Measurements from ENCODE around the gene EHD4.

The EHD4 gene

DNA sequence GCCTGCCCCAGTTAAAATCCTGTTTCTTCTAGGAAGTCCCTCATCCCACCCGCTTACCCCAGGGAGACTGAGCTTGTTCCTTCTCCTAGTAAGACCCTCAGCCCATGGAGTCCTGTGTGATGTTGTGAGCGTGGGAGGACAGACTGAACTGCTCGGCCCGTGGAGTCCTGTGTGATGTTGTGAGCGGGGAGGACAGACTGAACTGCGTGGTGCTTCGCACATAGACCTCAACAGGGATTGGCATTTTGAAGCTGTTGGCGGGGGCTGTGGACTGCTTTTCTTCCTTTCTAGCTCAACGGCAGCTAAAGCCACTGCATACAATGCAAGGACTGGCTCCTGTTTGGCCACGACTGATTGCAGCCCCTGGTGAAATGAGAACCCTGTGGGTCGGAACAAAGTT, 76.9 kb downstream of the EHD4 start:
- no peak for DNase-seq (ENCODE audit: low spot score)

DNA sequence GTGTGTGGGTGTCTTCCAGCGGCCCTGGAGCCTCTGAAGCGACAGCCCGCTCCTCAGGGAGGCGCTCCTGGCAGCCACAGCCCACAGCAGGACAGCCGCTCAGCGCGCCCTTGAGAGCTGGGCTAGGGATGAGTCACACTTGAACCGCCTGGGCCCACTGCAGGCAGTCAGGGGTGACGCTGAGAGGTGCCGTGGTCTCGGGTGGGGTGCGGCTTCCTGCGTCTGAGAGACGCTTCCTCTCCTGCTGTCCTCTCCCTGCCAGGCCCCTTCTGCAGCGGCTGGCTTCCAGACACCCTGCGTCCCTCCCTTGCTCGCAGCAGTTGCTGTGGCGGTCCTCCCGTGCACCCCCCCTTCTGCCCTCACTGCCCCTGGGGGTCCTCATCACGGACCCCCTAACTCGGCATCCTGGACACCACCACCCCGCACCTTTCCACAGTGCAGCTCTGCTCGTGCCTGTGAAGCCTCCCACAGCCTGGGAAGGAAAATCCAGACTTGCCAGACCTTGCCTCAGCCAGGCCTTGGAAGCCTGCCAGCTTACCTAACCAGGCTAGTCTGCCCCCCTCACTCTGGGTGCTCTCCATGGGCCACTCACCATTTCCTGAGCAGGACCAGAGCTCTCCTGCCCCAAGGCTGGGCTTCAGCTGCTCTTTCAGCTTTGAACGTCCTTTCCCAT, 77.4 kb downstream of the EHD4 start:
- DNase-seq (ENCODE audit: low spot score) = peak; percentile 35

DNA sequence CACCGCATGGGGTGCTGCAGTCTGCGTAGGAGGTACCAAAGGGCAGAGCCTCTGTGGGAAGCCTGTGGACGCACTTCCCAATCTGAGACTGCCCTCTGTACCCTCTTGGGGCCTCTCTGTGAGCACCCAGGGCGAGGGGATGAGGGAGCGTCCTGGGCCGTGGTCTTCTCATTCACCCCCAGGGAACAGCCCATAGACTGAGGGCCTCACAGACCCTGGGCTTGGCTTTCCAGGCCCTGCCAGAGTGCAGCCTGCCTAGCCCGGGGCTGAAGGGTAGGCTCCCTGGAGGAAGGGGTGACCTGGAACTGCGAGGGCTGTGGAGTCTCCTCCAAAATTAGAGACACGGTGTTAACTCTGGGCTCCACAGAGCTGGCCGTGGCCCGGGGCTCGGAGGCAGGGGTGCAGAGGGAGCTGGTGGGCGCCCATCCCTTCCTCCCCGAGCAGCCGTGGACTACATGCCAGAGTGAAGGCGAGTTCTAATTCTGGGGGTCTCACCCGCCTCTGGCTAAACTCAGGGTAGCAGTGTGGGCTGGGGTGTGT, 78.0 kb downstream of the EHD4 start:
- DNase-seq (ENCODE audit: low spot score) = no peak

DNA sequence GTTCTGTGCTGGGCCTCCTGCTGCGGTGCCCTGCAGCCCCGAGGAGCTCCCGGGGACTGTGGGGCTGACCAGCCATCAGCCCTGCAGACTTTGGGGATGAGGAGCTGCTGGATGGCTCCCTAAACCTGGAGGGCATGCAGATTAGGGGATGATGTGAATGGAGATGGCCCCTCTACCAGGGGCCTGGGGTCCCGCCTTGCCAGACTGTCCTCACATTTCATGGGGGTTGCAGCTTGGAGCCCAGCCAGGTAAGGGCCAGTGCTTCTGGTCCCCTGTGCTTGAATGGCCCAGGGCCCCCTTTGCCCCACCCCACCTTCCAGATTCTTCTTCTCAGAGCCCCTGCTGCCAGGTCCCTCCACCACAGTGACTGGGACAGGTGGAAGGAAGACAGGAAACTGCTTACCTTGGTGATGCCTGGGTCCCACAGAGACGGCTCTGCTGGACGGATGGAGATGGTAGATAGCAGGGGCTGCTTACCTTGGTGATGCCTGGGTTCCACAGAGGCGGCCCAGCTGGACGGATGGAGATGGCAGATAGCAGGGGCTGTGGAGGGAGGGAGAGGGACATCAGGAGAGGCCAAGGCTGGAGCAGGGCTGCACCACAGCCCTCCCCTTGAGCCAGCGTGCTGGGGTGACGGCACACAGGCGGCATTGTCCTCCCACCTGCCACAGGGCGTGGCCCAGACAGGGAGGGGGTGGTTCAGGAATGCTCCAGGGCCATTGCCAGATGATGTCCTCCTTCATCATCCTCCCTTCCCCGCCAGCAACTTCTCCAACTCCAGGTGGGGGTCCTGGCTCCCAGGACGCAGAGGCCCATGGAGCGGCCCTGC, 78.7 kb downstream of the EHD4 start, which contains the start of gene SPTBN5:
Gene SPTBN5, minus strand, starts transcription at position 632 of the 829 bp plus-strand sequence. Its CDS starts 556 bp downstream, at position 76.
- DNase-seq (ENCODE audit: low spot score) = no peak

DNA sequence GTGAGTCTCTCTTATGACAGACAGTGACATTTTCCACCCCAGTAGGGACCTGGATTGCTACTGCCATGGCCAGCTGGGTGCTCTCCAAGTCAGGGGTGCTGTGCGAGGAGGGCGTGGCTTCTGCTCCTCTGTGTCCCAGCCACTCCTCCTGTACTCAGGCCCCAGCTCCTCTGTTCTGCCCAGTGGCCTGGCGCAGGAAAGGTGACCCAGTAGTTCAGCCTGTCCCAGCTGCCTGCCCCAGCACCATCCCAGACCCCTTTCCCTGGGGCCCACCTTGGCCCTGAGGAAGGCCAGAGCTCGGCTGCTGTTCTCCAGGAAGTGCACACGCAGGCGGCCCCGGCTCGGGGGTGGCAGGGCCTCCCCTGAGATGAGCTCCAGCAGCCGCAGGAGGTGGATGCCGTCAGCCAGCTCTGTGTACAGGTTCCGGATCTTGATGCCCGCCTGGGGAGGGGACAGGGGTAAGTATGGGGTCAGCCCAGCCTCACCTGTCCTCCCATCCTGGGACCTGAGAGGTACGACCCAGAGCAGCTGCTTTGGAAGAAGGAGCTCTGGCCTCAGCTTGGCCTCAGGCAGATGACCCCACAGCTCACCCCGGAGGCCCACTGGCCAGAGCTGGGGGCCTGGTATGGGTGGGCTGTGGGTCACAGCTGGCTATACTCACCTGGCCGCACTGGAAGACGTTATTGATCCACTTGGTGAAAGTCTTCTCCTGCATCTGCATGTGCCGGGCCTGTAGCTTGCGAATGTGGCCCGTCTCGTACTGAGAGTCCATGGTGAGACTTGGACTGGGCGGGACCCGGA, 79.5 kb downstream of the EHD4 start:
- no peak for DNase-seq (ENCODE audit: low spot score)

DNA sequence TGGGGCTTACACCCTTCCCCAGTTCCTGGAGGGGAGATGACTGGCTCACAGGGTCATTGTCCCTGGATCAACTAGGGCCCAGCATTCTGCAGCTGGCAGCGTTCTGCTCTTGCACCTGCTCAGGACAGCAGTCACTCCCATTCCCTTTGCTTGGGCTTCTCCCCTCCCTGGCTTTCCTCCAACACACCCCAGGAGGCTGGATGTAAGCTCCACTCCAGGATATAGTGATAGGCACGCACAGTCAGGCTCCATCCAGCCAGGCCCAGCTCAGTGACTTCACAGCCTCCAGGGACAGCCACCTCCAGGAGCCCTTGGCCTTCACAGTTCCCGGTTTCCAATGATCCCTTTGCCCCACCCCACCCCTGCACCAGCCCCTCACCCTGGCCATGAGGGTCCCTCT, 80.4 kb downstream of the EHD4 start:
- DNase-seq (ENCODE audit: low spot score) = no peak

DNA sequence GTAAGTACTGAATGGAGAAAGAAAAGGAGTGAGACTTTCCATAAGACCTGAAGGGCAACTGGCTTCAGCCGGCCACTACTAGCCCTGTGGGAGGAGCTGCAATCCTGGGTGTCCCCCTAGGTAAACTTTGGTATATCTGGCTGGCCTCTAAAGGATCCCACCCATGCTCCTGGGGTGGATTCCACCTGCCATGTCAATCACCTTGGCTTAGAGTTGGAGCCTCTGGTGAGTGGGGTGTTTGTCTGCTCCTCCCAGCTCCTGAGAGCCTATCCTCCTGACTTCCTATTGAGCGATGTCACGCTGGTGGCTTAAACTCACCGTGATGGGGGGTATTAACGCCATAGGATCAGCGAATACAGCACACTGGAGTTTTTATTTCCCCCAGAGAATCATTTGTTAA, 81.1 kb downstream of the EHD4 start:
- DNase-seq (ENCODE audit: low spot score) = no peak

DNA sequence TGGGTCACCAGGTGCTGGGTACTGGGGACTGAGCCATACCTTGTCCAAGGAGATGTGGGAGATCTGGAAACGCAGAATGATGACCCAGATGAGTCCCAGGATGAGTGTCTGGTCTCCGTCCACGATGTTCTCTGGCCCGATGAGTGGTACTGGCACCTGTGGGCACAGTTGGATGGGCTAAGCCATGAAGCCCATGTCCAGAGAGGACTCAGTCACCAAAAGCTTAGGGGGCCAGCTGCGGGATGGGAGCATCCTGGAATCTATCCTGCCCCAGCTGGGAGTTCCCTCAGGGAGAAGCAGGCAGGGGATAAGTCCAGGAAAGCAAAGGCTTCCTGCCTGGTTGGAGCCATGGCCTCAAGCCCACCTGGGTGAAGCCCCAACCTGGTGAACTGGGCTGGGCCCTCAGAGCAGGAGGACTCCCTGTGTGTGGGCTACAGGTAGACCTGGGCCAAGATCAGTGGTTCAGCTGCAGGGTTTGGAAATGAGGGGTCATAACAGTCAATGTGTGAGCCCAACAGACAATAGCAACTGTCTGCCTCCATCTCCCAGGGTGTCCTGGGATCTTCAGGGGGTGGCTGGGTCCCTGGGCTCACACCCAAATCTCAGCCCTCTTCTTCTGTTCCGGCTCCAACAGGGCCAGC, 82.2 kb downstream of the EHD4 start:
- no peak for DNase-seq (ENCODE audit: low spot score)

DNA sequence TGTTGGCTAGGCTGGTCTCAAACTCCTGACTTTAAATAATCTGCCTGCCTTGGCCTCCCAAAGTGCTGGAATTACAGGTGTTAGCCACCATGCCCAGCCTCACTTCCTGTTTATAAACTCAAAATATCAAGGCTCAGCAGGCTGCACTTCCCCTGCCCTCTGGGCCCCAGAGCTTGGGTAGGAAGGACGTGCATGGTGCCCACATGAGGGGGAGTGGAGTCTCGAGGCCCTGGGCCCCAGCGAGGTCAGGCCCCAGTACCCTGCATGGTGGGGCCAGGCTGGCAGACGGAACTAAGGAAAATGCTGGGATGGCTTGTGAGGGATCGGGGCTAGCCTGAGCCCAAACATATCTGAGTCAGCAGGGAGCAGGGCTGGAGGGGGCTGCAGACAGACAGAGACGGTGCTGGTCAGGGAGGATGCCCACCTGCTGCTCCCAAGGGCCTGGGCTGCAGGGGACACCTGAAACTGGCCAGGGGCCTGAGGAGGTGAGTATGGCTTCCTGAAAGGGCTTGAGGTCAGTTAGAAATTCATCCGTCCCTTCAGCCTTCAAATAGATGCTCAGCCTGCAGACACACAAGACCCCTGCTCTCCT, 83.6 kb downstream of the EHD4 start:
- no peak for DNase-seq (ENCODE audit: low spot score)

DNA sequence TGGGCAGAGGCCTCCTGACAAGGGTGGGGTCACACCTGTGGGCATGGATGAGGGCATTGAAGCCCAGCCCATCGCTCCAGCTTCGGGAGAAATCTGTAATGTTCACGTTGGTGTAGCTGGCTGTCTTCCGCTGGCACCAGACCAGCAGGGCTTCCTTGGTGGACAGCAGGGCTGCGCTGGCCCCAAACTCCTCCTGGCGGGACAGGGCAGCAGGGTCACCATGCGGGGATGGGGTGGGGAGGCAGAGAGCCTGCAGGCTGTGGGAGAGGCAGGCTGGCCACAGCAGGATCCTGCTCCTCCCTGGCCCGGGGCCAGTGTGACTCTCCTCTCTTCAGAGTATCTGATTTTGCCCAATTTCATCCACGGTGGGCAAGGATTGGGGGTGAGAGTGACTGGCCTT, 84.5 kb downstream of the EHD4 start:
- DNase-seq (ENCODE audit: low spot score) = no peak

DNA sequence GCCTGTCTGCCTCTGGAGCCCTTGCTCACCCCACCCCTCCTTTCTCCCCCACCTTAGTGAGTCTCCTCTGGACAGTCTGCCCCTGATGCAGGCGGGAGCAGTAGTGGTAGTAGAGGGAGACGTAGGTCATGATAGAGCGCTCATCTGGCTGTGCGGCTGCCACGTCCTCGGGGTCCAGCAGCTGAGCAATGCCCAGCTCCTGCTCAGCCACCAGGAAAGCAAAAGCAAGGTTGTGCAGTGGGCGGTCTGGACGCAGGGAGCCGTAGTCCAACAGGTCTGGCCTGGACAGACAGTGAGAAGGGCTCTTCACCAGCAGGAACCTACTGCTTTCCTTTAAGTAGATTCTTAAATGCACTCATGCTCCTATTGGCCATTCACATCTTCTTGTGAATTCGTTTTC, 85.2 kb downstream of the EHD4 start:
- no peak for DNase-seq (ENCODE audit: low spot score)

DNA sequence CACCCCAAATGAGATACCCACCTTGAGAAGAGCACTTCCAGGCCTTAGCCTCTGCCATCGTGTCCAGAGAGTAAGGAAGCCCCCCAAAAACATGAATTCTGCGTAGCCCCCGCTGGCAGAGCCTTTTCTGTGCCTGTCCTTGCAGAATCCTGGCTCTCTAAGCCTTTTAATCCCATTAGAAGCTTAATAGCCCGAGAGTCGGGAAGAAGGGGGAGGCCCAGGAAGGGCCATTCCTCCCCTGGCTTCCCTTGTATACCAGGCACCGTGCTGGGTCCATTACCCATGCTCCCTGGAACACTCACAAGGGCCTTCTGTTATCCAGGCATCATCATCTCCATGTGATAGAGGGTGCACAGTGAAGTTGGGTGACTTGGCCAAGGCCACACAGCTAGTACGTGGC, 85.6 kb downstream of the EHD4 start:
- DNase-seq (ENCODE audit: low spot score) = no peak

DNA sequence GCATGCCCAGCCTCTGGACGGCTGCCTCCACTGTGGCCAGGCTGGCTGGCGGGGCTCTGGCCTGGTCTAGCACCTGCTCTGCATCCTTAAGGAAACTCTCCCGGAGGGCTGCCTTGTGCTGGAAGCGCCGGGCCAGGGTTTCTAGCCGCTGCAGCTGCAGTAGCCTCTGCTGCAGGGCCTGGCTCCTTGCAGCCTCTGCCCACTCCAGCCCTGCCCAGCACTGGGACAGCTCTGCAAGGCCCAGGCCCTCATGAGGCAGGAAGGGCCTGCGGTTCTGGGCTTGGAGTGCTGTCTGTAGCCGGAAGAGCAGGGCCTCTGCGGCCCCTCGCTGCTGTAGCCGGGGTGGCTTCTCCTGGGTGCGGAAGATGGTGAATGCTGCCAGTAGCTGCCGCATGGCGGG, 86.5 kb downstream of the EHD4 start:
- no peak for DNase-seq (ENCODE audit: low spot score)

DNA sequence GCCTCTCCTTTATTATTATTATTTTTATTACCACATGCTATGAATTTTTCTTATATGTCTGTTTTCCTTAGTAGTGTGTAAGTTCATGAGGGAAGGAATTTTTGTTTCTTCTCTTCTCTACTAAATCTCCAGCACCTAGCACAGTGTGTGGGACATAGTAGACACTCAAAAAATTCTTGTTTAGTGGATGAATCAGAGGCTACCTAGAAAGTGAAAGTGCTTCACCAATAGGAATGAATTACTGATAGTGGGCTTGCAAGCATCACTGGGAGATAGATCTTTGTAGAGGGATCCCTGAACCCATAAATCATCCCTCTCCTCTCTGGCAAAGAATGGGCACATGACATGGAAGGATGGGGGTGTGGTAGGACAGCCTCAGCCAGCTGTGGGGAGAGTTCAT, 87.0 kb downstream of the EHD4 start:
- DNase-seq (ENCODE audit: low spot score) = no peak

DNA sequence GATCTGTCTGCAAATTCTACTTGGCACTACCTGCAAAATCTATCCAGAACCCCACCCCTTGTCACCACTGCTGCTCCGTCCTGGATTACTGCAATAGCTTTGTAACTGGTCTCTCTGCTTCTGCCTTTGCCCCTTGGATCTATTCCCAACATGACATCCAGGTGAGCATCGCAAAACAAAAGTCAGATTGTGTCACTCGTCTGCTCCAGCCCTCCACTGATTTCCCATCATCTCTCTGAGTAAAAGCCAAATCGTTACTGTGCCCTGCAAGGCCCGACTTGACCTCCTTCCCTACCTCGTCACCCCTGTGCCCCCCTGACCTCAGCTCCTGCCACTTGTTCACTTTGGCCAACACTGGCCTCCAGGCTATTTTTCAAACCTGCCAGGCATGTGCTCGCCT, 87.9 kb downstream of the EHD4 start:
- DNase-seq (ENCODE audit: low spot score) = no peak

DNA sequence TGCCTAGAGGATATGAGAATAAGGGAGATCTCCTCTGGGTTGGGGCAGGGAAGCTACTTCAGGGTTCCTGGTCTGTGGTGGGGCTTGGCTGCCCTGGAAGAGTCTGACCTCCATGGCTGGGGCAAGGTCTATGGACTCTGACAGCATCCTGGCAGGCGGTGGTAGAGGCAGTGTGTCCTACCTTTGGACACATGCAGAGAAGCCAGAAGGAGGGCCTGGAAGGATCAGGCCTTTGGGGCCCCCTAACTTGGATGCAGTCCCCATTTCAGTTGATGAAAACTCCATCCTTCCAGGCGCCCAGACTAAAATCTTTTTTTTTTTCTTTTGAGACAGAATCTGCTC, 88.9 kb downstream of the EHD4 start:
- DNase-seq (ENCODE audit: low spot score) = no peak

DNA sequence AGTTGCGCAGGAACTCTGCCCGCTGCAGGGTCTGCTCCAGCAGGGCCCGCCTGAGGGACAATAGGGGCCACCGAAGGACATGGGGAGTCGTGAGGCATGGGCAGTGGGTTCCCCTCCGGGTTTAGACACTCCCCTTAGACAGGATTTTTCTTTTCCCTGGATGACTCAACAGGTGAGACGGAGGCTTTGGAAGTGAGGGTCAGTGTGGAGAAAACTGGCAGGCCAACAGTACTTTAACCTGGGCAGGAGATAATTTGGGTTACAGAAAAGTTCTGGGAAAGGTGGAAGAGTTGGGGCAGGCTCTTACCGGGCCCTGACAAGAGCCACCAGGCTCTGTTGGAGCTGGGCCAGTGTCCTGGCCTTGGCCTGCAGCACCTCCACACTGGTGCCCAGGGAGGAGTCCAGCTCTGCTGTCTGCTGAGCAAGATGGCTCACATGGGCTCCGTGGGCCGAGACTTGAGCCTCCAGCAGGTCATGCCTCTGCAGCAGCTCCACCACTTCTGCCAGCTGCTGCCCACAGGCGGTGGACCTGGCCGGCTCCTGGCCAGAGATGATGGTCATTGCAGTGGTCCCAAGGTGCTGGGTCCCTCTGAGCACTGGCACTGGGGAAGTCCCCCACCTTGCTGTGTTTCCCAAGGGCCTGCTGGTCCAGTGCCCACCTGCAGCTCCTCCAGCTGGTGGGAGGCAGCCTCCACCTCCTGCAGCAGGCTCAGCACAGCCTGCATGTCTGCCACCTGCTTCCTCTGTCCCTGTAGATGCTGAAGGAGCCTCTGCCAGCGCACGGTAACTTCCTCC, 89.5 kb downstream of the EHD4 start:
- no peak for DNase-seq (ENCODE audit: low spot score)

DNA sequence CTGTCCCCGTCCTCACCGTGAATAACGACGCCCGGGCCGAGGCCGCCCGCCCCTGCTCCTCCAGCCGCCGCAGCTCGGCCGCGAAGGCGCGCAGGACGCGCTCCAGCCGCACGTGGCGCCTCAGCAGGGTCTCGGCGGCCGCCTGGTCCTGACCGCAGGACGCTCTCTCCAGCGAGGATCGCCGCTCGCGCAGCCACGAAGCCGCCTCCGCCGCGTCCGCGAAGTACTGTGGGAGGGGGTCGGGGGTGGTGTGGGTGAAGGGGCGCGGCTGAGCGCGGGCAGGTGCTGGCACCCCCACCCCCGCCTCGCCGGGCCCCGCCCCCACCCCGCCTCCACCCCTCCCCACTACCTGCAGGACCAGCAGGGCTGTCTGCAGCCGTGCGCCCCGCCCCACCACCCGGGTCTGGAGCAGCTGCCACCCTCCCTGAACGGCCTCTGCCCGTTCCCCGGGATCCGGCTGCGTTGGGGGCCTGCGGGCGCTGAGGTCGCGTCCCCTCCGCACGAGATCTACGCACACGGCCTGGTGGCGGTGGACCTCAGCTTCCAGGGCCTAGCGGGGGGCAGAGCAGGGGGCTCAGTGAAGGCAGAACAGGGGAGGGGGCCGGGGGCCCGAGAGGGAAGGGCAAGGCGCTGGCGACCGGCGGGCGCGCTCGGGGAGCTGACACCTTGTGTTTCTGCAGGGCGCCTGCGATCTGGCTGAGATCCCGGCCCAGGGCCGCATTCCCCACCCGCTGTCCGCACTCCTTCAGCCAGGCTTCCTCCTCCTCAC, 90.3 kb downstream of the EHD4 start:
- no peak for DNase-seq (ENCODE audit: low spot score)

DNA sequence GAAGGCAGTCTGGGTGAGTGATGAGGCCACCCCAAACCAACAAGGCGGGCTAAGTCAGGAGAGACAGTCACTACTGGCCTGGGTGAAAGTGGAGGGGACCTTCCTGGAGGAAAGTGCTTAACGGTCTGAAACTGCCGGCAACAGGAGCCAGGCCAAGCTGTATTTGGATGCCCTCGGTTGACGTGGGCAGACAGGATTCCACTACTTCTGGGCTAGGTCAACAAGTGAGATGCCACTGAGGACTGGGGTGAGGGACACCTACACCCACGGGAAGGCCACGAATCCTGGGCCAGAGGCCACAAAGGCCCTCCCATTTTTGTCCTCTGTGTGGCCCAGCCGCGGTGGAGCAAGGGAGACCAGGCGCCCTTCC, 90.8 kb downstream of the EHD4 start:
- DNase-seq (ENCODE audit: low spot score) = no peak

DNA sequence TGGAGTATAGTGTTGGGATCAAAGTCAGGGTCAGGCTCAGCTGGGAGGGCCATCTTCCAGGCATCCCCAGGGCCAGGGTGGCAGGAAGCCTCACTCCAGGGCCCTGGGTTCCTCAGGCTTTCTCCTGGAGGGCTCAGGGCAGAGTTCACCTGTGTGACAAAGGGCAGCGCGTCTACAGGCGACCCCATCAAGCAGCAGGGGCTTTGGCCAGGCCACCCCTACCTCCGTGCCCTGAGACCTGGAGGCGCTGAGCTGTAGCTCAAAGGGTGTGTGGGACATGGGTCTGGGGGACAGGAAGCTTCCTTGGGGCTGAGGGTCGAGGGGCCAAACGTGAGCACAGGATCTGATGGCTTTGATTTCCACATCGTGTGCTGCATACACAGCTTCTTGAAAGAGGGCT, 91.3 kb downstream of the EHD4 start:
- no peak for DNase-seq (ENCODE audit: low spot score)

All from Ammon's horn (tissue), 1 donor.